Right atrium auricular region (tissue), 2 donors: ENCODE results near the gene CGRRF1. TPM values are rescaled to one million over a fixed set of nuclear protein-coding genes. Genes with fewer than 3 reads are reported as not detected.

ENCODE experiments used
- DNase-seq: peaks from one replicate; pipeline ENCODE4 v3.0.0-alpha.2; 2019; ENCODE audit warnings: low spot score
- H3K27ac ChIP-seq, 2 donors: fragments of 200-600 bp; sonication (generic); 1 replicate in 1 of 2; 2 replicates in 1 of 2; pipeline ENCODE4 v1.5.1; 2016 to 2019
- H3K27me3 ChIP-seq, 2 donors: fragments of 200-600 bp; sonication (generic); one replicate each; pipeline versions ENCODE4 v1.5.1 to v1.6.0; 2017 to 2019
- H3K36me3 ChIP-seq: fragments of 200-600 bp; sonication (generic); one replicate; pipeline ENCODE4 v1.5.1; 2016
- H3K4me1 ChIP-seq, 2 donors: fragments of 200-600 bp; sonication (generic); one replicate each; pipeline versions ENCODE4 v1.5.1 to v1.6.0; 2017 to 2019
- H3K4me3 ChIP-seq, 2 donors: fragments of 200-600 bp; sonication (generic); 1 replicate in 1 of 2; 2 replicates in 1 of 2; pipeline ENCODE4 v1.5.1; 2017 to 2019; ENCODE audit warnings: mild to moderate bottlenecking in 1 of 2, moderate library complexity in 1 of 2
- H3K9me3 ChIP-seq, 2 donors: fragments of 200-600 bp; sonication (generic); one replicate each; pipeline ENCODE4 v1.5.1; 2019
- total RNA-seq, 2 donors: library from RNA; depleted of rRNA; stranded (reverse); fragments of >200 nt; gene quantifications; one replicate each; pipeline ENCODE4 v1.1.0, GENCODE V29; 2016
- TF ChIP-seq, protein P1 (sequence below), 2 donors: fragments of 200-600 bp; sonication (generic); IDR thresholded peaks; one replicate each; pipeline ENCODE4 v1.5.1; 2019; ENCODE audit warnings: antibody characterized with exemption in 2 of 2

CGRRF1 gene
- total RNA-seq, 2 donors from 2014 or later, result 12.4 to 17.4 TPM

DNA sequence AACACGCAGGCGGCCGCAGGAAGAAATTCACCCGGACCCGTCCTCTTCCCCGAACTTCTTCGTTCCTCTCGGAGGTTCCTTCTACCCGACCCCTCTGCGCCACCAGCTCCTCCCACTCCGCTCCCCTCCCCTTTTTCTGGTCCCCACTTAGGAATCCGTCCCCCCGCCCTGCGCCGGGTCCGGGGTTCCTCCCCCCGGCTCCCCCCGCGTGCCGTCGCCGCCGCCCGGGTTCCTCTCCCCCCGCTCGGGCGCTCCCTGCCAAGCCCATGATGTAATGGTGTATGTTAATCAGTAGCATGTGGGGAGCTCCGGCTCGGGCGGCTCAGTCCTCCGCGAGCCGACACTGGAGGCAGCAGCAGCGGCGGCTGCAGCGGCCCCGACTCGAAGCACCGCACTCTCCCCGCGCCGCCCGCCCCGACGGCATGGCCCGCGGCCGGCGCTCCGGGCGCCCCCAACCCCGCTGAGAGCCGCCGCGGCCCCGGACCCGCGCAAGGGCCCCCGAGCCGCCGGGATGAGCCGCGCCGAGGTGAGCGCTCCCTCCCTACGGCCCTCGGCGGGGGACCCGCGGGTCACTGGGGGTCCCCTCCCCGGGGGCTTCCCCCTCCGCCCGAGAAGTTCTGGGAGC is 56.2 kb downstream of the CGRRF1 start:
- DNase-seq, result peak; percentile 98
- TF ChIP-seq, protein P1, sequence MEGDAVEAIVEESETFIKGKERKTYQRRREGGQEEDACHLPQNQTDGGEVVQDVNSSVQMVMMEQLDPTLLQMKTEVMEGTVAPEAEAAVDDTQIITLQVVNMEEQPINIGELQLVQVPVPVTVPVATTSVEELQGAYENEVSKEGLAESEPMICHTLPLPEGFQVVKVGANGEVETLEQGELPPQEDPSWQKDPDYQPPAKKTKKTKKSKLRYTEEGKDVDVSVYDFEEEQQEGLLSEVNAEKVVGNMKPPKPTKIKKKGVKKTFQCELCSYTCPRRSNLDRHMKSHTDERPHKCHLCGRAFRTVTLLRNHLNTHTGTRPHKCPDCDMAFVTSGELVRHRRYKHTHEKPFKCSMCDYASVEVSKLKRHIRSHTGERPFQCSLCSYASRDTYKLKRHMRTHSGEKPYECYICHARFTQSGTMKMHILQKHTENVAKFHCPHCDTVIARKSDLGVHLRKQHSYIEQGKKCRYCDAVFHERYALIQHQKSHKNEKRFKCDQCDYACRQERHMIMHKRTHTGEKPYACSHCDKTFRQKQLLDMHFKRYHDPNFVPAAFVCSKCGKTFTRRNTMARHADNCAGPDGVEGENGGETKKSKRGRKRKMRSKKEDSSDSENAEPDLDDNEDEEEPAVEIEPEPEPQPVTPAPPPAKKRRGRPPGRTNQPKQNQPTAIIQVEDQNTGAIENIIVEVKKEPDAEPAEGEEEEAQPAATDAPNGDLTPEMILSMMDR (IDR thresholded peaks at IDR 0.05), result no peak
- Histone ChIP-seq H3K4me1 (peaks cover 0 to 43% of the 10 kb centered on the region in 2 donors), H3K4me3 (peak overlapping the region; percentile 72 to 76), H3K27ac (peak overlapping the region; percentile 99), H3K36me3 (peaks cover 14% of the 10 kb centered on the region), H3K27me3 (no peaks in the 10 kb centered on the region), H3K9me3 (no peaks in the 10 kb centered on the region)

GRCh38 chr14:54566410-54567223 is 56.9 kb downstream of the CGRRF1 start, which contains the start of gene SAMD4A:
Gene SAMD4A (plus strand): TSS chr14:54567128. CDS start chr14:54567917, 789 bp downstream.
- Histone ChIP-seq H3K27ac (peak within 1 kb of the TSS; percentile 99), H3K4me3 (peak within 1 kb of the TSS; percentile 72 to 76), H3K27me3 (no peaks in the 10 kb centered on the region), H3K4me1 (peaks cover 0 to 45% of the 10 kb centered on the region in 2 donors), H3K36me3 (peaks cover 14% of the 10 kb centered on the region), H3K9me3 (no peaks in the 10 kb centered on the region)
- TF ChIP-seq, protein P1 (IDR thresholded peaks at IDR 0.05), result peak in 1 of 2 donors; percentile 54
- DNase-seq, result peak; percentile 85

DNA sequence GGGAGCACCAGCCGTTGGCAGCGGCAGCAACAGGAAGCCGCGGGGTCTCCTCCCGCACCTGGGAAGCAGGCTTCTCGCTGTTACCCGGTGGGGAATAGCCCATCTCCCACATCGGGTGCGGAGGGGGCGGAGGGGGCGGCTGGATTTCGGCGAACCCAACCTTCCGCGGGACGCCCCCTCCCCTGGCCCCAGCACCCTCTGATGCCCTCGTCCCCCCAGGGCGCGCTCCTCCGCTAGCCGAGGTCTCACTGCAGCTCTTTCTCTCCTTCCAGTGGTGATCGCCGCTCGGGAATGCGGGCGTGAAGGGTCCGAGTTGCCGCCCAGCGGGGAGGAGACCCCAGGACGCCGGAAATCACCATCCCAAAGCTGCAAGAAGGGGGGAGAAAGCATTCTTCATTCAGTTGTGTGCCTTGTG is 57.5 kb downstream of the CGRRF1 start:
- DNase-seq, result no peak
- Histone ChIP-seq H3K4me3 (peak overlapping the region; percentile 72 to 76), H3K4me1 (peaks cover 0 to 45% of the 10 kb centered on the region in 2 donors), H3K27me3 (no peaks in the 10 kb centered on the region), H3K27ac (peak overlapping the region; percentile 99), H3K9me3 (peaks cover 0 to under 1% of the 10 kb centered on the region in 2 donors), H3K36me3 (peaks cover 14% of the 10 kb centered on the region)
- TF ChIP-seq, protein P1 (IDR thresholded peaks at IDR 0.05), result no peak

- TF ChIP-seq, protein P1 (IDR thresholded peaks at IDR 0.05), result peak in 1 of 2 donors; percentile 21
Measured at GRCh38 chr14:54567639-54568561, 58.2 kb downstream of the CGRRF1 start.

More at GRCh38 chr14:54567639-54568561, 58.2 kb downstream of the CGRRF1 start:
- H3K27me3 ChIP-seq, result no peaks in the 10 kb centered on the region
- peaks cover 14% of the 10 kb centered on the region for H3K36me3 ChIP-seq
- peak overlapping the region; percentile 99 for H3K27ac ChIP-seq
- peaks cover 0 to 45% of the 10 kb centered on the region in 2 donors for H3K4me1 ChIP-seq
- peak overlapping the region; percentile 72 to 76 for H3K4me3 ChIP-seq
- peaks cover 0 to 5% of the 10 kb centered on the region in 2 donors for H3K9me3 ChIP-seq
- no peak for DNase-seq
